HUDEP-2 (cell line): ENCODE measurements around the gene DKK2.

ENCODE experiments used
- DNase-seq, 76 experiments: peaks; one replicate each; lab custom pipeline; 2025; ENCODE audit not compliant: unreplicated experiment in 76 of 76; lab: John Stamatoyannopoulos, UW

DKK2 gene, protein sequence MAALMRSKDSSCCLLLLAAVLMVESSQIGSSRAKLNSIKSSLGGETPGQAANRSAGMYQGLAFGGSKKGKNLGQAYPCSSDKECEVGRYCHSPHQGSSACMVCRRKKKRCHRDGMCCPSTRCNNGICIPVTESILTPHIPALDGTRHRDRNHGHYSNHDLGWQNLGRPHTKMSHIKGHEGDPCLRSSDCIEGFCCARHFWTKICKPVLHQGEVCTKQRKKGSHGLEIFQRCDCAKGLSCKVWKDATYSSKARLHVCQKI

DNA sequence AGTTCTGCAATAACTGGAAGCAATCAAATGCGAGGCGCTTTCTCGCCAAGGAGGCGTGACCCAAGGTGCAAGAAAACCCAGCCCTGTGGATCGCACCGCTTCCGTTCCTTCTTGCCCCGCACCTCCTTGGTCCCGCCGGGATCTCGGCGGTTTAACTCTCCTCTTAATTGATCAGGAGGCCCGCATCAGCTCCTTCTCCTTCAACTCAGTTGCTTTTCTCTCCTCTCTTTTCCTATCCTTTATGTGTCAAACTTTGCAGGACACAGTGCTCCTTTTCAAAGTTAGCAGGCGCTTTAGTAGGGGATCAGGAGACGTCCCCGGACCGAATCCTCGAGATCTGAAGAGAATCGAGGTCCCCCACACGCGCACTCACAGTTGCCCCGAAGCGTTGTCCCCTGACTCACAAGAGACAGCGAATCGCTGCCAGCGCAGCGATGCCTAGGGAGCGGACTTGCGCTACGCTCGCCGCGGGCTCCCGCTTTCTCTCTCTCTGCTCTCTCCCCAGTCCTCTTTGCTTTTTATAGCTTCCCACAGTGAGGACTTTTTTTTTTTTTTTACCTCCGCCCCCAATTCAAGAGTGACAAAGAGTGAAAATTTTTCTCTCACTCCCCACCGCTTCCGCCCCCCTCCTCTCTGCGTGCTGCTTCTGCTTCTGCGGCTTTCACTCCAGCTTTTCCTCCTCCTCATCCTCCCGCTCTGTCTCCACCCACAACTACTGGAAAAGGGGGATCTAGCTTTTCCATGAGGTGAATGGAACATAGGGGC, at the start of gene DKK2:
TSS of gene DKK2 (minus strand) at position 495 of the 765 bp plus-strand sequence. CDS start 722 bp downstream, outside the sequence.
- no peak for DNase-seq

DNA sequence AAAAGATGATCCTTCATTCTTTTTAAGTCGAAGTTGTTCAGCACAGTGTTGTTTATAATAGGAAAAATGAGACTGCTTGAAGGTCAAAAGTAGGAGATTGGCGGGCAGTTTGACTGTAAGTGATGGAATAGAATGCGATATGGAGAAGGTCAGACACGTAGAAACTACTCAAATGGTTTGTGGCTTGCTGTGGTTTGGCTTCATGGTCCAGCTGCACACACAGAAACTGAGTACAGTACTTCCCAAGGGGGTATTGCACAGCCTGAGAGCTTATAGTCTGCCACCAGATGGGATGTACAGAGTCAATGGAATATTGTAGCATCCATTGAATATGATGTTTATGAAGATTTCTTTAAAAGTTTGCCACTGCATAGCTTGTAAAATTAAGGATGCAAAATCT, 41.1 kb upstream of the DKK2 start:
- no peak for DNase-seq

DNA sequence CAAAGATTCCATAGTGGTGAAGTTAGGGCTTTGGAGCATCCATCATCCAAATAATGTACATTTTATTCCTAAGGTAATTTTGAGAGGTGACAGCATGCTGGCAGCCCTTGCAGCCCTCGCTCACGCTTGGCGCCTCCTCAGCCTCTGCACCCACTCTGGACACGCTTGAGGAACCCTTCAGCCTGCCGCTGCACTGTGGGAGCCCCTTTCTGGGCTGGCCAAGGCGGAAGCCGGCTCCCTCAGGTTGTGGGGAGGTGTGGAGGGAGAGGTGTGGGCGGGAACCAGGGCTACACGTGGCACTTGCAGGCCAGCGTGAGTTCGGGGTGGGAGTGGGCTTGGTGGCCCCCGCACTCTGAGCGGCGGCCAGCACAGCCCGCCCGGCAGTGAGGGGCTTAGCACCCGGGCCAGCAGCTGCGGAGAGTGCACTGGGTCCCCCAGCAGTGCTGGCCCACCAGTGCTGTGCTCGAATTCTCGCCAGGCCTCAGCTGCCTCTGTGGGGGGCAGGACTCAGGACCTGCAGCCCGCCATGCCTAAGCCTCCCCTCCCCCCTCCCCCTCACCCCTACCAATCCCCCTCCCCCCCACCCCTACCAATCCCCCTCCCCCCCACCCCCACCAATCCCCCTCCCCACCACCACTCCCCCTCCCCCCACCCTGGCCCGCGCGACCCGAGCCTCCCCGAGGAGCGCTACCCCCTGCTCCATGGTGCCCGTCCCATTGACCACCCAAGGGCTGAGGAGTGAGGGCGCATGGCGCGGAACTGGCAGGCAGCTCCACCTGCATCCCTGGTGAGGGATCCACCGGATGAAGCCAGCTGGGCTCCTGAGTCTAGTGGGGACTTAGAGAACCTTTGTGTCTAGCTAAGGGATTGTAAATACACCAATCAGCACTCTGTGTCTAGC, 37.0 kb upstream of the DKK2 start:
- no peak for DNase-seq

DNA sequence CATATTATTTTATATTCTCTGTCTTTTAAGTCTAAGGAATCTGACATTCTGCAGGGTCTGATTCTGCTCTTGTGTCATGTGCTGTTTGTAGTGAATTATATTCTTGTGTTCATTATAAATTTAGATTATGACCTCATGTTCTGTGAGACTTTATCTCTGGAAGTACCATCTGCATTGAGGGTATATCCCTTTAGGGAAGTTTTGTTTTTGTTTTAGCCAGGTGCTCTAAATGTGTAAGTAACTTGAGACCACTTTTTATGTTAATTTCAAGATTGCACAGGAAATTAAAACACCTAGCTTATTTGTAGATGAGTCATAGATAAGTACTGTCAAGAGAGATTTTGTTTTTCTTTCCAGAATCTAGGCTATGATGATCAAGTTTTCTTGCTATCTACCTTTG, 35.0 kb upstream of the DKK2 start:
- no peak for DNase-seq

DNA sequence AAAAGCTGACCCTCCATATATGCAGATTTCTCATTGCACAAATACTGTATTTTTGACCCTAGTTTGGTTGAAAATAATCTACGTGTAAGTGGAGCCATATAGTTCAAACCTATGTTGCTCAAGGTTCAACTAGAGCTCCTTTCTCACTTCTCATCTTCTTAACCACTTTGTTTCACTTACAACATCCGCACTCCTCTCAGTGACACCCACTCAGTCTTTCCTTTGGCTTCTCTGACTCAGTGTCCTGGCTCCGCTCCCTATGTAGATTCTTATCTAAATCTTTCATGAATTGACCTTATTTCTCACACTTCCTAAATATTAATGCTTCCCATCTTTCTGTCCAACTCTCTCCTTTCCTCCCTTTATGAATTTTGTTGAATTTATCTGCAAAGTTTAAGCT, 32.9 kb upstream of the DKK2 start:
- DNase-seq = peak in 1 of 76 experiments; percentile 0

DNA sequence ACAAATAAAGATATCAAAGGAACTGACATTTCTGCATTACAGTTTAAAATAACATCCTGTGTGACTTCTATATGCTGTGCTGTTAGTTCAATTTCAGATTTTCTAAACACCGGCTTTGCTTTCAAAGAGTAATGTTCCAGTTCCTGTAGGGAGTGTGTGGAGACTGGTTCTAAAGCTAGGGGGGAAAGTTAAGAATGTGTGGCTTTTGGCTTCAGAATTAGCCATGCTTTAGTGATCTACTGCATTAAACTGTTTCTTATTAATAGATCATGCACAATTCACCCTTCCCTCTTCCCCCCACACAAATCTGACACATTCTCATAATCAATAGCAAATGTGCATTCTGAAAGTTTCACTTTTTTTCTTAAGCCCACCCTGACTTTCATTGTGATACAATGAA, 32.0 kb upstream of the DKK2 start:
- no peak for DNase-seq

DNA sequence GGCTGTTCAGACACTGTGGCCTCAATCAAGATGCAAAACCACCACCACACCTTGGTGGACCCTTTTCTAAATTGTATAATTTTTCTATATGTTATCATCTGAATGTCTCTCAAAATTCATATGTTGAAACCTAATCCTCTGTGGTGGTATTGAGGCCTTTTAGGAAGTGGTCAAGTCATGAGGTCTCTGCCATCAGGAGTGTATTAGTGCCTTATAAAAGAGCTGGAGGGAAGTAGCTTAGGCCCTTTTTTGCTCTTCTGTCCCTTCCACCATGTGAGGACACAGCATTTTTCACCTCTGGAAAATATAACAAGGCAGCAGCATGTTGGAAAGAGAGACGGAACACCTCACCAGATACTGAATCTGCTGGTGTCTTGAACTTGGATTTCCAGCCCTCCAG, 30.5 kb upstream of the DKK2 start:
- DNase-seq = no peak

DNA sequence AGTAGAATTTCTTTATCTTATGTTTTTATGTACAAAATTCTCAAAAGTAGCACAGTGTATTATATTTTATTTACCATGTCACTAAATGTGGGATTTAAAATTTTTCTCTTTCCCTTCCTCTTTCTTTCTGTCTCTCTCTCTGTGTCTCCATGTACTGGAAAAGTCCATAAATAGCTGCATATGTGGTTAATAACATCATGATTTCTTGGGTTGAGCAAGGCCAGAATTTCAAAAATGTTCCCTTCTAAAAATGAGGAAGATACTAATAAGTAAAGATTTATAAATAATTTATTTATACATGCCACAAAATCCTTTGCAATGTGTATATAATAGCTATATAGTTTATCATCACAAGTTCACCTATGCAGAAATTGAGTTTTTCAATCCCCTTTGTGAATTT, 29.1 kb upstream of the DKK2 start:
- DNase-seq = no peak

DNA sequence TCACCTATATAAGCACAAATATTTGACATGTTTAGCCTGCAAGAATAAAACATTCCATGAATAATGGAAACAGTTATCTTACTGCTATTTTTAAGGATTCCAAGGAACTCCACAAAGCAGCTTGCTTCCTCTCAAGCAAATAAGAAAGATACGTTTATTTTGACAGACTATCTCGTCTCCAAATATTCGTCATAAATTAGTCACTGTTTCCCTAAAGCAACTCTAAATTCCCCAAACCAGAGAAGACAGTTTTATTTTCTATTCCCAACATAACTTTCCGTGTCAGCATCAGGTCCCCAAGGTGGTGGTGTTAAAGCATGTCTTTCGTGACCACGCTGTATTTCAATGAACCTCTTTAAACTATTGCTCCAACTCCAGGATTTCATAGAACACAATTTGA, 24.3 kb upstream of the DKK2 start:
- DNase-seq = no peak

DNA sequence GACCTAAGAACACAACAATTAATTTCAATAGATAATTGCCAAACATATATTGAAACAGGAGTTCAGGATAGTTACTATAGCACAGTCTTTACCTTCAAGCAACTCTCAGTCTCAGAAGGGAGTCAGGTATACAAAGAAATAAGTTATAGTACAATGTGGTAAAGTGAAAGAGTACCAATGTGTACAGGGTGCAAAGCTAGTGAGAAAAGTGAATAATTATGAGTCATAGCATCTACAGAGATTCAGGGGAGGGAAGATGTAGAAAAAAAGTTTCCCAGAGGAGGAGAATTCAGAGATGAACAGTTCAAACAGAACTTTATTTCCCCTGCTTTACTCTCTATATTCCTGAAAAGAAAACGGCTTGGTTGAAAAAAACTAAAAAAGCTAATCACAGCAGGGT, 22.7 kb upstream of the DKK2 start:
- DNase-seq = no peak

DNA sequence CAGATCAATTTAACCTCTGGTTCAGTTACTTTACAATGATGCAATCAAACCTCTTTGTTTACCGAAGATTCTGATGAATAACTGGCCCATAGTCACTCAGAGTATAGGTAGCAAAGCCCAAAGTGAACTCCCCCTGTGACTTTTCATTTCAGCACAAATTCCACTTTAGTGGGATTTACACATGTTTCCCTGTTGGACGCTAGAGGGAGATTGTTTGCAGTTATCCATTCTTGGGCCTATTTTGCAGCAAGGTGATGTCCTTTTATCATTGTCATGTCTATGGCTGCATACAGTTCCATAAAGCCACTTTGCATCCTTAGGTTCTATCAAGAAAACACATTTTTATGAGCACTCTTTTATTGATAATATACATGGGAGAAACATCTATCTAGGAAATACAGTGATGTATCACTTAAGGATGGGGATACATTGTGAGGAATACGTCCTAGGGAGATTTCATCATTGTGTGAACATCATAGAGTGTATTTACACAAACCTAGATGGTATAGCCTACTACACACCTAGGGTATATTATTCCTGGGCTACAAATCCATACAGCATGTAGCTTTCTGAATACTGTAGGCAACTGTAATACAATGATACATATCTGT, 14.5 kb upstream of the DKK2 start:
- peak in 4 of 76 experiments; percentile 1 to 17 (median 10) for DNase-seq

DNA sequence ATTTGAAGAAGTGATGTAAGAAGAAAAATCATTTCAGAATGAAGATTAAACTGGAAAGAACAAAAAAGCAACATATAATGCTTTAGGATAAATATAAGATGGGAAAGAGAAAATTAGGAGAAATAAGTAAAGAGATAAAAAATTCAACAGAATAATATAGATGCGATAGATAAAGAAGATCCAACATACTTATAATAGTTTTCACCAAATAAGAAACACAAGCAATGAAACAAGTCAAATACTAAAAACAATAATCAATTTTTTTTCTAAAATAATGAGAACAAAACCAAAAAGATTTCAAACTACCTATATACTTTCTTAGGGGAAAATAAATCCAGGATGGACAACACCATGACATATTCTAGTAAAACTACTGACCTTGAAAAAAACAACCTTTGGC, 10.1 kb upstream of the DKK2 start:
- DNase-seq = no peak

DNA sequence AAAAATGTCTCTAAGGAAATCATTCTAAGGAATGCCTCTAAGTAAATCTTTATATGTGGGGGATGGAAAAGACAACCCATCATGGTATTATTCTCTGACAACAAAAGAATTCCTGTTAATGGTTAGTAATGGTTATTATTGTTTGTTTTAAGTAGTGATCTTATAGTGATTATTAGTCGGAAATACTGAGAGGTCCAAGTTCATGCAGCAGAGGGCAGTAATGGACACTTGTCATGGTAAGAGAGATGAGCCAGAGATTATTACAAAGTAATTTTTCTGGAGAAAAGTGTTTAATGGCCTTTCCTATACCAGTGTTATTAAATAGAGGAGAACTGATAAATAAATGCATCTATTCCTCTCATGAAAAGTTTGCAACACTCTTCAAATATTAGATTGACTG, 8.1 kb upstream of the DKK2 start:
- no peak for DNase-seq

DNA sequence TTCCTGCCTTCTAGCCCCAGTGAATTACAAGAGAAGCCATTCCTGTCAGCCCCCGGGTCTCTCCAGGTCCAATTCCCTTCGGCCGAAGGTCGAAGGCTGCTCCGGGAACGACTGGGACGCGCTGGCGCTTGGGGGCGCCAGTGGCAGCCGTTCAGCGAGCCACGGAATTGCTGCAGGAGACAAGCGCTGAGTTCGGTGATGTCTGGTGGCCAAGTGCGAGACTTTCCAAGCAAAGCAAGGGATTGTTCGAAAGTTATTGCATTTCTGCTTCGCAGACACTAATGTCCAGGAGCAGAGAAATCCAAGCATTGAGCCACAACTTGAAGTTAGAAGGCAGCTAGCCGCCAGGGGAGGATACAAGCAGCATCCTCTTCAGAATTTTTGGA, 1.1 kb upstream of the DKK2 start:
- peak in 1 of 76 experiments; percentile 0 for DNase-seq

DNA sequence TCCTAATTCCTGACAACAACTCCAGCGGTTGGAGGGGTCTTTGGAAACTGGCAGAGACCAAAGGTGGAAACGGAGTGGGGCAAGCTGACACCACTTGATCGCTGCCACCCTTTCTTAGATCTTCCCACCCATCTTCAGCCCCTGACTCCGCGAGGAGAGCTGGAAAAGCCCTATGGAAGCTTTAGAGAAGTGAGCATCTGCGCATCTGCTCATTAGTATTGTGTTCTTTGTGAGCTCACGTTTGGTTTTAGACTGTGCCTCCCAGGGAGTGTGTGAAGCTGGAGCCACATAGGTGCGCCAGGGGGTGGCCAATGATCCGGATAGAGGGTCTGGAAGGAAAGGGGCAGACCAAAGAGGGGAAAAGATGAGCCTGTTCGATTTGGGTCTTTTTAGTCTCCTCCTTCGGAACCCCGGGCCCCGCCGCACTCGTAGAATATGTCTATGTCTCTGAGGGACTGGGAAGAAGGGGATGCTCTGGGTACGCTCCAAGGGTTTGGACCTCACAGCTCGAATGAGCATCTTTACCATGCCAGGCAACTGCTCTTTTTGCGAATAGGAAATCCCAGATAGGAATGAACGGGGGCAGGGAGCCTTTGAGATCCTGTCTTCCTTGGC, 578 bp upstream of the DKK2 start:
- no peak for DNase-seq

DNA sequence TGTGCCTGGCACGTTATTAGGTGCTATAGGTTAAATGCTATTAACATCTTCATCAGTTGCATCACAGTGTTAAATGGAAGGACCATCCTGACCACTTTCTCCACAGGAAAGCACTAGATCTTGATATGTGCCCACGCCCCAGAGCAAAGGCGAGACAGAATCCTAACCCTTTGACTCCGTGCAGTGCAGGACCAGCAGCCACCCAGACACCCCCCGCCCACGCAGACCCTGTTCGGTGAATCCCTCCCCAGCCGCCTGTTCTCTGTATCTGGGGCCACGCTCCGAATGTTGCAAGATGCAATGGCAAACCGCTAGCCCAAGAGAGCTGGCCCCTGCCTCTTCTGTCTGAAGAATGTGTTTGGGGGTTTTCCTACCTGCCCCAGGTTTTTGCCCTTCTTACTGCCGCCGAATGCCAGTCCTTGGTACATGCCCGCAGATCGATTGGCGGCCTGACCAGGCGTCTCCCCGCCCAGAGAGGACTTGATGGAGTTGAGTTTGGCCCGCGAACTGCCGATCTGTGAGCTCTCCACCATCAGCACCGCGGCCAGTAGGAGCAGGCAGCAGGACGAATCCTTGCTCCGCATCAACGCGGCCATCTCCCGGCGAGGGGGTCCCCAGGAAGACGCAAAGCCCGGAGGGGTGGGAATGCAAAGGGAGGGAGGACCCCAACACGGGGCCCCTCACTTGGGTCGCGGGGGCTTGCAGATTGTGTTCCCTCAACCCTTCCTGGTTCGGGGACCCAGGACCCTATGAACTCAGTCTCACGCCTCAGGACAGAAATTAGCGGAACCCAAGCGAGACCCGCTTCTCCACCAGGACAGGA, 906 bp downstream of the DKK2 start:
- DNase-seq = no peak

DNA sequence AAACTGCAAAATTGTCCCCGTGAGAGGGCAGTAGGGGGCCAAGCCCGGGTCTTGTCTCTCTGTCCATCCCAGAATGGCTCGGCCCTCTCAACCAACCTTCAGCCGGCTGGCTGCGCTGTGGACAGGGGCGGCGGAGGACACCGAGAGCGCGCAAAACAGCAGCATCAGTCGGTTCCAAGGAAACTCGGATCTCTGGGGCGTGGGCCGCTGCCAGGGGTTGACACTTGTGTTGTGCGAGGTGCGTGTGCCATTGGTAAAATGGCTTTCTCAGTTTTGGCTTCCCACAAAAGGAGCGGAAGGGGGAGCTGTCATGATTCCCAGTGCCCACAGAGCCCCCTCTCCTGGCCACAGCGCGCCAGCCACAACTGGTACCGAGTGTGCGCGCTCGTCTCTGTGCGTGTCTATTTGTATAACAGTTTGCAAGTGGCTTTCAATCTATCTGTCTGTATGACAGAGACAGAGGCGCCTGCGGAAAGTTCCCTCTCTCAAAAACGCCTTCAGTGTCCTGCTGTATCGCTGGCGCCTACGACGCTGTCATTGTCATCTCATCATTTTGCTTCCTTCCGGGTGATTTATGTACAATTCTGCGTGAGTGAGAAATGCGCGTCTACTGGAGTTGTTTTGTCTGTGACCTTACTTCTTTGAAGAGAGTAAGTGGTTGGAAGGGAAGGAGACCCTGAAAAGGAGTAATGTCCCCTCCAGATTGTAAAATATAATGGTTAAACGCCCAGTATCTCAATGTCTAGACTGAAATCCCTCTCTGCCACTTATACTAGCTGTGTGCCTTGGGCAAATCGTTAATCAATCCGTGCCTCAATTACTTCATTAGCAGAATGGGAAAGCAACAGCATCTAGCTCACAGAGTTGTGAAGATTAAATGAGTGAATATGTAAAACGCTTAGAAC, 1.8 kb downstream of the DKK2 start:
- peak in 8 of 76 experiments; percentile 1 to 16 (median 4) for DNase-seq

DNA sequence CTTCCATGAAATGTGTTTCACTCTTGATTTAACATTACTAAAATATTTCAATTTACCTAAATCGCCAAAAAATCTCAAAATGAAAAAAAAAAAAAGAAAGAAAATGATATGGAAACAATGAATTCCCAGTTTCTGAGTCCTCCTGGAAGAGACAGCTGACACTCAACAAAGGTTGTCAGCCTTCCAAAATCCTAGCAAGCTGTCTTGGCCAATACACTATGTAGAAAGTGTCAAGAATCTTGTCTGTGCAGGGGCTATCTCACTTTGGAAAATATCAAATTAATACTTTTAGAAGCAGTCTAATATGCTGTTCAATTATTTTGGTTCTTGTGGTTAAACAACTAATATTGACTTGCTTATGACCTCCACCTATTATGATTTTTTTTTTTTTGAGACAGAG, 8.7 kb downstream of the DKK2 start:
- DNase-seq = no peak

DNA sequence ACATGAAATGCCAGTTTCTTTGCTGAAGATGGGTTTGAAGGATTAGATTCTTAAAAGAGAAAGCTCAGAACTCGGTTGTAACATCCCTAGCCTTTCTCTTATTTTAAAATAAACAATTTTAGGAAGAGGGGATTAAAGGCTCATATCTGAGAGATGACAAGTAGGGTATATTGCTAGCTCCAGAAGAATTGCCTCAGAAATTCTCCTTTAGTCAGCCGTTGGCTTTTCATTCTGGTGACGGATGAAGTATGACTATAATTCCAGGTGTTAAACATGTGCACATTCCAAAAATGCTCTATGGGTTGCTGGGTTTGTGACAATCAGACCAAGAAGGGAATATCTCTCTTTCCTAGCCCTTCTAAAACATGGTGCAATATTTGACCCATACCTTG, 17.8 kb downstream of the DKK2 start:
- no peak for DNase-seq
